GM18505 (cell line): Measurements from ENCODE around the gene ARHGAP15.
"Not testable (repeated sequence)": the region's sequence is repeated elsewhere in the genome, so short reads cannot be mapped to it uniquely, and the experiment has no call there.

Experiments used
- ATAC-seq: cut with Tn5 transposase; IDR thresholded peaks from one replicate; pipeline ENCODE4 v1.9.1; 2021; ENCODE audit not compliant: unreplicated experiment
- POLR2A ChIP-seq: IDR thresholded peaks from 4 replicates; pipeline ENCODE4 v1.6.1; 2011; ENCODE audit warnings: borderline replicate concordance; ENCODE audit not compliant: insufficient read depth, insufficient read length; ENCODE audit errors: extremely low read depth

The ARHGAP15 gene

GRCh38 chr2:143128681-143129580, at the start of gene ARHGAP15:
Gene ARHGAP15, plus strand, starts transcription at chr2:143129419.
- TF ChIP-seq POLR2A: peak; percentile 77
- peak; percentile 91 for ATAC-seq

GRCh38 chr2:143081616-143082015, 47.6 kb upstream of the ARHGAP15 start:
- no peak for ATAC-seq
- TF ChIP-seq POLR2A: no peak

GRCh38 chr2:143083636-143084035, 45.6 kb upstream of the ARHGAP15 start:
- no peak for ATAC-seq
- no peak for TF ChIP-seq POLR2A

- TF ChIP-seq POLR2A: no peak
- ATAC-seq: no peak
Observed at GRCh38 chr2:143084462-143084861, 44.8 kb upstream of the ARHGAP15 start.

- no peak for TF ChIP-seq POLR2A
- ATAC-seq: no peak
Observed at GRCh38 chr2:143085125-143085784, 44.0 kb upstream of the ARHGAP15 start.

- TF ChIP-seq POLR2A: no peak
- ATAC-seq: no peak
Observed at GRCh38 chr2:143087033-143087432, 42.2 kb upstream of the ARHGAP15 start.

- ATAC-seq: no peak
- no peak for TF ChIP-seq POLR2A
Observed at GRCh38 chr2:143088388-143088787, 40.8 kb upstream of the ARHGAP15 start.

GRCh38 chr2:143089520-143089919, 39.7 kb upstream of the ARHGAP15 start:
- ATAC-seq: not testable (repeated sequence)

- ATAC-seq: peak; percentile 80
- TF ChIP-seq POLR2A: no peak
Observed at GRCh38 chr2:143110758-143111428, 18.3 kb upstream of the ARHGAP15 start.

GRCh38 chr2:143117225-143117624, 12.0 kb upstream of the ARHGAP15 start:
- no peak for ATAC-seq
- no peak for TF ChIP-seq POLR2A

- ATAC-seq: no peak
- TF ChIP-seq POLR2A: no peak
Observed at GRCh38 chr2:143121079-143121478, 8.1 kb upstream of the ARHGAP15 start.

- ATAC-seq: no peak
- no peak for TF ChIP-seq POLR2A
Observed at GRCh38 chr2:143121957-143122356, 7.3 kb upstream of the ARHGAP15 start.

- no peak for ATAC-seq
- no peak for TF ChIP-seq POLR2A
Observed at GRCh38 chr2:143123911-143124310, 5.3 kb upstream of the ARHGAP15 start.
